Regular cardiac myocyte (primary cell): ENCODE measurements around the gene GEMIN8. TPM values are rescaled to one million over a fixed set of nuclear protein-coding genes. Genes with fewer than 3 reads are reported as not detected.

Experiments used
- total RNA-seq: library from RNA; depleted of rRNA; stranded (reverse); fragments of >200 nt; gene quantifications from 2 replicates; pipeline ENCODE4 v1.2.3, GENCODE V29; 2014

GEMIN8 gene, protein sequence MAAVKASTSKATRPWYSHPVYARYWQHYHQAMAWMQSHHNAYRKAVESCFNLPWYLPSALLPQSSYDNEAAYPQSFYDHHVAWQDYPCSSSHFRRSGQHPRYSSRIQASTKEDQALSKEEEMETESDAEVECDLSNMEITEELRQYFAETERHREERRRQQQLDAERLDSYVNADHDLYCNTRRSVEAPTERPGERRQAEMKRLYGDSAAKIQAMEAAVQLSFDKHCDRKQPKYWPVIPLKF
- total RNA-seq: 11.9 and 20.3 TPM in 2 replicates

DNA sequence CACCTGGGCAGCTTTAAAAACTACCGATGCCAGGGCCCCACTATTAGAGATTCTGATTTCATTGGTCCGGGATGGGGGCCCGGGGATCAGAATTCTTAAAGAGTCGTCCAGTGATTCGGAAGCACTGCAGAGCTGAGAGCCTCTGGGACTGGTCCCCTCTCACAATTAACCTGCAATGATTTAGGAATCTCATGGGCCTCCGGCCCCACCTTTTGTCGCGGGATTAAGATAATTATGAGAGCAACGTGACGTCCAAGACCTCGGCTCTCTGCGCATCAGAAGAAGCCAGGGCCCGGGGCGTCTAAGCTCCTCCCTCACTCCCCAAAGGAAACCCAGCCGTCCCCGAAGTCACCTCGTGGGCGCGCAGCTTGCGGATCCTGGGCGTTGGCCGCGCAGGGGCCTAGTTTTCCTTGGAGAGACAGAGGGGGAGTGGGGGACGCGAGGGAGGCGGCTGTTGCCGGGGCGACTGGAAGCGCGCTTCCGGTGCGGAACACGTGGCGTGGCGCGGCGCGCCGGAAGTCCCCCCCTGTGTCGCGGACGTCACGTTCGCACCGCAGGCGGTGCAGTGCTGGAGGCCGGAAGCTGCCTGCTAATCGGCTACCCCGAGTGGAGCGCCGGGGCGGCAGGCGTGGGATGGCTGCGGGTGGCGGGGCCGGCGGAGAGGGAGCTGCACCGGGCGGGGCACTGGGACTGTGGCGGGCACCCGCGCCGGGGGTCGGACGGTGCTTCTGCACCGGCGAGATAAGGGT lies at the start of gene GEMIN8:
TSS of gene GEMIN8 (minus strand) at position 468 of the 749 bp plus-strand sequence. CDS start 8,414 bp downstream, outside the sequence.

Other genes starting within 250 kb of the GEMIN8 start
- gene GPM6B, start 212.8 kb downstream of the GEMIN8 start, total RNA-seq: 3.1 and 5.4 TPM in 2 replicates